HepG2 (cell line): Measurements from ENCODE around the gene CAPN12. TPM values are rescaled to one million over a fixed set of nuclear protein-coding genes. Genes with fewer than 3 reads are reported as not detected.
A peak's percentile ranks its signal among the peaks of the same experiment; 100 is the strongest.

Experiments used
- ARNTL ChIP-seq: sonication (generic); formaldehyde crosslinking; IDR thresholded peaks from 2 replicates; pipeline ENCODE4 v1.4.0; 2020; ENCODE audit warnings: mild to moderate bottlenecking, missing genetic modification reagents
- ASH2L ChIP-seq: fragments of 300-600, 200-600 bp; sonication (generic); IDR thresholded peaks from 2 replicates; pipeline ENCODE4 v1.7.0; 2017; ENCODE audit warnings: low read depth, mild to moderate bottlenecking, moderate library complexity, mixed read lengths, low read length; ENCODE audit not compliant: insufficient read length
- ATF2 ChIP-seq: sonication (generic); formaldehyde crosslinking; IDR thresholded peaks from 2 replicates; pipeline ENCODE4 v1.4.0; 2020; ENCODE audit warnings: missing genetic modification reagents
- CEBPG ChIP-seq: IDR thresholded peaks from 2 replicates; pipeline ENCODE4 v1.6.1; 2016
- CREB1 ChIP-seq, 2 experiments: fragments of 450-650 bp in 1 of 2; IDR thresholded peaks; 2 replicates each; pipeline ENCODE4 v1.6.1; 2016 to 2017; ENCODE audit warnings: control low read depth in 1 of 2, mild to moderate bottlenecking in 1 of 2, missing compliant biosample characterization in 1 of 2, missing genetic modification characterization in 1 of 2
- E2F1 ChIP-seq: sonication (generic); formaldehyde crosslinking; IDR thresholded peaks from 2 replicates; pipeline ENCODE4 v1.5.0; 2020; ENCODE audit warnings: missing genetic modification reagents
- ETV5 ChIP-seq: IDR thresholded peaks from 2 replicates; pipeline ENCODE4 v1.6.1; 2018; ENCODE audit warnings: missing biosample characterization, missing genetic modification reagents, inconsistent platforms, borderline replicate concordance
- ETV6 ChIP-seq: sonication (generic); formaldehyde crosslinking; conservative IDR thresholded peaks from 2 replicates; pipeline ENCODE4 v1.4.0; 2020; ENCODE audit warnings: missing genetic modification reagents
- HMG20A ChIP-seq: IDR thresholded peaks from 2 replicates; pipeline ENCODE4 v1.6.1; 2016; ENCODE audit warnings: borderline replicate concordance
- JUNB ChIP-seq: sonication (generic); formaldehyde crosslinking; IDR thresholded peaks from 2 replicates; pipeline ENCODE4 v1.8.0; 2022; ENCODE audit warnings: missing genetic modification reagents, mild to moderate bottlenecking, borderline replicate concordance
- MAFF ChIP-seq: IDR thresholded peaks from 2 replicates; pipeline ENCODE4 v1.6.1; 2011; ENCODE audit warnings: low read depth, low read length, improper control_type of control experiment
- PHF20 ChIP-seq: sonication (generic); formaldehyde crosslinking; IDR thresholded peaks from 2 replicates; pipeline ENCODE4 v1.5.0; 2020; ENCODE audit warnings: mild to moderate bottlenecking, missing genetic modification reagents
- STAT5B ChIP-seq: sonication (generic); formaldehyde crosslinking; IDR thresholded peaks from 2 replicates; pipeline ENCODE4 v1.4.0; 2020; ENCODE audit warnings: missing genetic modification reagents
- TARDBP ChIP-seq: sonication (generic); formaldehyde crosslinking; IDR thresholded peaks from 2 replicates; pipeline ENCODE4 v1.8.0; 2022; ENCODE audit warnings: mild to moderate bottlenecking, missing genetic modification reagents
- ZBTB10 ChIP-seq: sonication (generic); formaldehyde crosslinking; IDR thresholded peaks from 2 replicates; pipeline ENCODE4 v1.4.0; 2020; ENCODE audit warnings: missing genetic modification reagents, borderline replicate concordance
- ZNF138 ChIP-seq: sonication (generic); formaldehyde crosslinking; IDR thresholded peaks from 2 replicates; pipeline ENCODE4 v1.5.0; 2020; ENCODE audit warnings: mild to moderate bottlenecking, low read depth, missing genetic modification reagents
- ZNF180 ChIP-seq: sonication (generic); formaldehyde crosslinking; IDR thresholded peaks from 2 replicates; pipeline ENCODE4 v1.4.0; 2020; ENCODE audit warnings: low read depth, missing genetic modification reagents, borderline replicate concordance
- ZNF251 ChIP-seq: sonication (generic); formaldehyde crosslinking; IDR thresholded peaks from 2 replicates; pipeline ENCODE4 v1.9.0; 2021; ENCODE audit warnings: mild to moderate bottlenecking, missing genetic modification reagents
- ZNF331 ChIP-seq: sonication (generic); formaldehyde crosslinking; IDR thresholded peaks from 2 replicates; pipeline ENCODE4 v1.4.0; 2020; ENCODE audit warnings: missing genetic modification reagents
- ZNF660 ChIP-seq: sonication (generic); formaldehyde crosslinking; IDR thresholded peaks from 2 replicates; pipeline ENCODE4 v1.5.1; 2020; ENCODE audit warnings: mild to moderate bottlenecking, low read depth, missing genetic modification reagents, borderline replicate concordance
- ZNF879 ChIP-seq: sonication (generic); formaldehyde crosslinking; IDR thresholded peaks from 2 replicates; pipeline ENCODE4 v1.8.1; 2023; ENCODE audit warnings: missing genetic modification reagents
- ZSCAN20 ChIP-seq: sonication (generic); formaldehyde crosslinking; IDR thresholded peaks from 2 replicates; pipeline ENCODE4 v1.4.0; 2020; ENCODE audit warnings: missing genetic modification reagents, mild to moderate bottlenecking, borderline replicate concordance
- polyA plus RNA-seq, 8 experiments: library from polyadenylated mRNA; depleted of rRNA in 3 of 8; stranded (reverse) in 7 of 8; unstranded in 1 of 8; fragments of >200 nt; fragmentation: Illumina TruSeq in 4 of 8; extraction: Trizol in 4 of 8; gene quantifications; 2 replicates each; pipeline versions ENCODE4 v1.2.1 to v1.2.3, GENCODE V29; 2011 to 2016; ENCODE audit warnings: low read depth in 4 of 8, missing spikeins in 1 of 8, mixed read lengths in 1 of 8; ENCODE audit not compliant: insufficient read depth in 1 of 8
- total RNA-seq, 5 experiments: library from RNA; depleted of rRNA; stranded (reverse); fragments of >200 nt; fragmentation: Illumina TruSeq; extraction: Trizol; gene quantifications; 2 replicates each; pipeline ENCODE4 v1.2.3, GENCODE V29; 2016; ENCODE audit warnings: low read depth in 1 of 5
- TF ChIP-seq, protein P1 (sequence below): sonication (generic); formaldehyde crosslinking; IDR thresholded peaks from 2 replicates; pipeline ENCODE4 v1.9.0; 2022; ENCODE audit warnings: missing genetic modification reagents, mild to moderate bottlenecking, borderline replicate concordance

Gene CAPN12
- total and polyA plus RNA-seq, 2 of the 13 experiments (the other 11 are each of a cell fraction or from before 2014, with no cell fraction given) = 1.6 to 13.6 TPM

DNA sequence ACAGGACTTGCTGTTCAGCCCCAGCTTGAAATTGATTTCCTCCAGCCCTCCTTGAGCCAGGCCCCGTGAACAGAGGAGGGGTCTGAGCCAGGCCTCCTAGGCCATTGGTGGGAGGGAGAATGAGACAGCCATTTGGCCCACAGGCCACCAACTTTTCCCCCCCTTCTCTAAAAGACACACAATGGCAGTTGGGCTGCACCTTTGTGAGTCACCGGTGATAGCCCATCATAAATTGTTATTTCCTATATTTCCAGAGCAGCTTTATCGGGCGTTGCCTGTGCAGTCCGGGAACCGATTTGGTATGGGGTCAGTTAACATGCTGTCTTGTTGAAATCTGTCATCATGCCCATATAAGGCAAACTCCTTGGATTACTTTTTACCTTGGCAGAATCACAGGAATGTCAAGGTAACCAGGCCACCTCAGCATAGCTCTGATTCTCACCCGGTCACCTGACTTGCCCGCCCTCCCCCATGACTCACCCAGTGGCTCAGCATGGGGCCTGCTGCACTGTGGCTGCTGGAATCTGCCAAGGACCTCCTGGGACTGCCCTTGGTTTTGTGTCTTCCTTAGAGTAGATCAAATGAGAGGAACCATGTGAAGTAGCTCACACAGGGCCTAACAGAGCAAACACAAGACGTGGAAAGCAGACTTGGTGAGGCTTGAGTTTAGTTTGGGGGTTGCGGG, 60.7 kb downstream of the CAPN12 start (continued):
- TF ChIP-seq ZSCAN20 (CRISPR knock-in tag) = no peak
- TF ChIP-seq ZNF331 (CRISPR knock-in tag) = no peak
- TF ChIP-seq PHF20 = no peak
- peak; percentile 32; the same call in 1 of the 2 replicates for TF ChIP-seq MAFF
- TF ChIP-seq HMG20A (CRISPR knock-in tag) = peak; percentile 35; the same call in 1 of the 2 replicates
- TF ChIP-seq CREB1 (IDR thresholded peaks at IDR 0.05) = peak; percentile 28; the same call in 1 of the 2 replicates
- peak; percentile 37; the same call in 1 of the 2 replicates for TF ChIP-seq CREB1 (CRISPR knock-in tag; IDR thresholded peaks at IDR 0.05)
- no peak for TF ChIP-seq ZNF879 (CRISPR knock-in tag)
- TF ChIP-seq, protein P1, sequence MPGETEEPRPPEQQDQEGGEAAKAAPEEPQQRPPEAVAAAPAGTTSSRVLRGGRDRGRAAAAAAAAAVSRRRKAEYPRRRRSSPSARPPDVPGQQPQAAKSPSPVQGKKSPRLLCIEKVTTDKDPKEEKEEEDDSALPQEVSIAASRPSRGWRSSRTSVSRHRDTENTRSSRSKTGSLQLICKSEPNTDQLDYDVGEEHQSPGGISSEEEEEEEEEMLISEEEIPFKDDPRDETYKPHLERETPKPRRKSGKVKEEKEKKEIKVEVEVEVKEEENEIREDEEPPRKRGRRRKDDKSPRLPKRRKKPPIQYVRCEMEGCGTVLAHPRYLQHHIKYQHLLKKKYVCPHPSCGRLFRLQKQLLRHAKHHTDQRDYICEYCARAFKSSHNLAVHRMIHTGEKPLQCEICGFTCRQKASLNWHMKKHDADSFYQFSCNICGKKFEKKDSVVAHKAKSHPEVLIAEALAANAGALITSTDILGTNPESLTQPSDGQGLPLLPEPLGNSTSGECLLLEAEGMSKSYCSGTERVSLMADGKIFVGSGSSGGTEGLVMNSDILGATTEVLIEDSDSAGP (CRISPR knock-in tag) = peak; percentile 30
- no peak for TF ChIP-seq ZNF660
- no peak for TF ChIP-seq ZBTB10 (CRISPR knock-in tag)
- TF ChIP-seq ETV5 (CRISPR knock-in tag) = peak; percentile 48; the same call in 1 of the 2 replicates
- peak; percentile 66; the same call in 1 of the 2 replicates for TF ChIP-seq JUNB (CRISPR knock-in tag)
- peak; percentile 4; the same call in 1 of the 2 replicates for TF ChIP-seq CEBPG
- TF ChIP-seq ETV6 (CRISPR knock-in tag) = no peak
- TF ChIP-seq ZNF138 (CRISPR knock-in tag) = no peak
- TF ChIP-seq STAT5B = no peak
- TF ChIP-seq ZNF251 (CRISPR knock-in tag) = no peak
- no peak for TF ChIP-seq ASH2L
- no peak for TF ChIP-seq ZNF180
- TF ChIP-seq E2F1 (CRISPR knock-in tag) = no peak
- TF ChIP-seq ATF2 = peak; percentile 14; the same call in 1 of the 2 replicates
- 0 out of 2 replicates have a peak, but pooled peaks have one; percentile 40 for TF ChIP-seq TARDBP
- 0 out of 2 replicates have a peak, but pooled peaks have one; percentile 53 for TF ChIP-seq ARNTL (CRISPR knock-in tag)
